H9 (cell line): ENCODE measurements around the gene B3GNT9. TPM values are rescaled to one million over a fixed set of nuclear protein-coding genes. Genes with fewer than 3 reads are reported as not detected.

Experiments
- DNase-seq: peaks from one replicate; pipeline ENCODE4 v3.0.0-alpha.2; 2017
- H2AFZ ChIP-seq: one replicate; pipeline ENCODE4 v1.6.1; 2013; ENCODE audit warnings: mild to moderate bottlenecking, low read length, control low read depth, moderate library complexity
- H2AK5ac ChIP-seq: 2 replicates; pipeline ENCODE4 v1.6.1; 2013; ENCODE audit warnings: low read length, control low read depth, mixed read lengths; ENCODE audit not compliant: insufficient read length
- H2BK120ac ChIP-seq: one replicate; pipeline ENCODE4 v1.6.1; 2013; ENCODE audit warnings: low read depth, mild to moderate bottlenecking, low read length, control low read depth, inconsistent platforms; ENCODE audit not compliant: poor library complexity, severe bottlenecking
- H2BK12ac ChIP-seq: 2 replicates; pipeline ENCODE4 v1.6.1; 2013; ENCODE audit warnings: low read length, control low read depth, mixed read lengths, low read depth; ENCODE audit not compliant: insufficient read length
- H2BK15ac ChIP-seq: 2 replicates; pipeline ENCODE4 v1.6.1; 2013; ENCODE audit warnings: low read depth, low read length, control low read depth
- H2BK20ac ChIP-seq: one replicate; pipeline ENCODE4 v1.6.1; 2013; ENCODE audit warnings: low read depth, mild to moderate bottlenecking, low read length, control low read depth, inconsistent platforms; ENCODE audit not compliant: poor library complexity, severe bottlenecking
- H2BK5ac ChIP-seq: 2 replicates; pipeline ENCODE4 v1.6.1; 2013; ENCODE audit warnings: low read length, control low read depth, mixed read lengths; ENCODE audit not compliant: insufficient read length
- H3K14ac ChIP-seq: 2 replicates; pipeline ENCODE4 v1.6.1; 2013; ENCODE audit warnings: low read length, control low read depth; ENCODE audit not compliant: insufficient read depth
- H3K18ac ChIP-seq: 2 replicates; pipeline ENCODE4 v1.6.1; 2013; ENCODE audit warnings: low read depth, mild to moderate bottlenecking, mixed read lengths, low read length, control low read depth; ENCODE audit not compliant: insufficient read length
- H3K23ac ChIP-seq: 2 replicates; pipeline ENCODE4 v1.6.1; 2013; ENCODE audit warnings: low read length, control low read depth, mixed read lengths, low read depth; ENCODE audit not compliant: insufficient read length
- H3K23me2 ChIP-seq: 2 replicates; pipeline ENCODE4 v1.6.1; 2013; ENCODE audit warnings: low read depth, mild to moderate bottlenecking, mixed read lengths, low read length, control low read depth; ENCODE audit not compliant: insufficient read length, poor library complexity, severe bottlenecking
- H3K27ac ChIP-seq: 2 replicates; pipeline ENCODE4 v1.5.1; 2013; ENCODE audit warnings: low read length, control low read depth, mixed read lengths, low read depth; ENCODE audit not compliant: insufficient read length
- H3K27me3 ChIP-seq: 2 replicates; pipeline ENCODE4 v1.6.1; 2013; ENCODE audit warnings: low read length, control low read depth, inconsistent platforms; ENCODE audit not compliant: insufficient read depth
- H3K4ac ChIP-seq: 2 replicates; pipeline ENCODE4 v1.6.1; 2013; ENCODE audit warnings: low read depth, mild to moderate bottlenecking, control low read depth, inconsistent platforms, low read length, moderate library complexity
- H3K4me1 ChIP-seq: 2 replicates; pipeline ENCODE4 v1.6.1; 2013; ENCODE audit warnings: low read length, control low read depth, inconsistent platforms; ENCODE audit not compliant: insufficient read depth
- H3K4me2 ChIP-seq: 2 replicates; pipeline ENCODE4 v1.6.1; 2013; ENCODE audit warnings: low read length, control low read depth, mixed read lengths; ENCODE audit not compliant: insufficient read length, insufficient read depth
- H3K56ac ChIP-seq: 2 replicates; pipeline ENCODE4 v1.6.1; 2013; ENCODE audit warnings: low read depth, mild to moderate bottlenecking, mixed read lengths, low read length, control low read depth; ENCODE audit not compliant: insufficient read length
- H3K79me1 ChIP-seq: 2 replicates; pipeline ENCODE4 v1.6.1; 2013; ENCODE audit warnings: low read depth, mild to moderate bottlenecking, moderate library complexity, low read length, control low read depth, inconsistent platforms; ENCODE audit not compliant: insufficient read depth, poor library complexity, severe bottlenecking
- H3K79me2 ChIP-seq: 2 replicates; pipeline ENCODE4 v1.6.1; 2013; ENCODE audit warnings: low read length, control low read depth, inconsistent platforms; ENCODE audit not compliant: insufficient read depth
- H3K9ac ChIP-seq: 2 replicates; pipeline ENCODE4 v1.6.1; 2013; ENCODE audit warnings: low read length, control low read depth, mixed read lengths; ENCODE audit not compliant: insufficient read length; ENCODE audit errors: extremely low read depth
- H3K9me3 ChIP-seq: one replicate; pipeline ENCODE4 v1.6.1; 2013; ENCODE audit warnings: low read depth, low read length, inconsistent platforms; ENCODE audit not compliant: control insufficient read depth
- H3T11ph ChIP-seq: one replicate; pipeline ENCODE4 v1.6.1; 2013; ENCODE audit warnings: mild to moderate bottlenecking, low read length, control low read depth, inconsistent platforms
- H4K20me1 ChIP-seq: one replicate; pipeline ENCODE4 v1.6.1; 2013; ENCODE audit not compliant: control insufficient read depth, insufficient read length, insufficient read depth
- H4K5ac ChIP-seq: 2 replicates; pipeline ENCODE4 v1.6.1; 2013; ENCODE audit warnings: low read depth, mild to moderate bottlenecking, mixed read lengths, low read length, control low read depth; ENCODE audit not compliant: insufficient read length
- H4K8ac ChIP-seq: replicated peaks from 2 replicates; pipeline ENCODE4 v1.6.1; 2013; ENCODE audit warnings: low read length, control low read depth, mixed read lengths, low read depth; ENCODE audit not compliant: insufficient read length
- H4K91ac ChIP-seq: 2 replicates; pipeline ENCODE4 v1.6.1; 2013; ENCODE audit warnings: low read depth, mild to moderate bottlenecking, moderate library complexity, mixed read lengths, low read length, control low read depth; ENCODE audit not compliant: insufficient read length
- H3K27ac Mint-ChIP-seq, 3 experiments: 2 replicates in 2 of 3; 3 replicates in 1 of 3; pipeline ENCODE4 v1.8.0; 2020 to 2021; ENCODE audit warnings: mixed read lengths in 3 of 3, mild to moderate bottlenecking in 1 of 3, moderate library complexity in 1 of 3
- H3K27me3 Mint-ChIP-seq: 2 replicates; pipeline ENCODE4 v1.8.0; 2021; ENCODE audit warnings: low read depth, mild to moderate bottlenecking, moderate library complexity, mixed read lengths
- H3K36me3 Mint-ChIP-seq, 3 experiments: 2 replicates in 2 of 3; 3 replicates in 1 of 3; pipeline ENCODE4 v1.8.0; 2020 to 2021; ENCODE audit warnings: low read depth in 3 of 3, mixed read lengths in 3 of 3; ENCODE audit not compliant: insufficient read depth in 1 of 3
- H3K4me1 Mint-ChIP-seq, 2 experiments: 2 replicates each; pipeline ENCODE4 v1.8.0; 2020; ENCODE audit warnings: mixed read lengths in 2 of 2
- H3K4me3 Mint-ChIP-seq, 2 experiments: 2 replicates in 1 of 2; 3 replicates in 1 of 2; pipeline ENCODE4 v1.8.0; 2020 to 2021; ENCODE audit warnings: mild to moderate bottlenecking in 2 of 2, mixed read lengths in 2 of 2, moderate library complexity in 1 of 2
- H3K9me3 Mint-ChIP-seq, 2 experiments: 2 replicates in 1 of 2; 3 replicates in 1 of 2; pipeline ENCODE4 v1.8.0; 2020; ENCODE audit warnings: mild to moderate bottlenecking in 2 of 2, mixed read lengths in 2 of 2, moderate library complexity in 1 of 2
- CTCF ChIP-seq: fragments of 200-600 bp; sonication (generic); conservative IDR thresholded peaks from 3 replicates; pipeline ENCODE4 v1.8.0; 2021; ENCODE audit warnings: antibody characterized with exemption, mild to moderate bottlenecking
- WGBS: extraction: QIAGEN DNeasy Blood & Tissue Kit; methylation state at CpG from one replicate; pipeline ENCODE4 v1.1.7; 2013; ENCODE audit warnings: missing lambda C conversion rate, low lambda C conversion rate, mixed read lengths; ENCODE audit not compliant: insufficient read length; ENCODE audit errors: extremely low coverage; 5-methylcytosine and 5-hydroxymethylcytosine counted together
- total RNA-seq: library from RNA; stranded (reverse); gene quantifications from 2 replicates; pipeline ENCODE4 v1.2.1, GENCODE V29; 2021

B3GNT9 gene
- total RNA-seq, 1 experiment from 2014 or later = 11.2 TPM

GRCh38 chr16:67163164-67163998 lies 12.6 kb upstream of the B3GNT9 start:
- Histone ChIP-seq H4K91ac (no peak overlapping the region), H3K9me3 (no peaks in the 10 kb centered on the region), H3K79me2 (no peaks in the 10 kb centered on the region), H4K8ac (no peak overlapping the region), H3K27ac (no peak overlapping the region), H3K79me1 (no peaks in the 10 kb centered on the region), H3K27me3 (peaks cover 95% of the 10 kb centered on the region), H3K14ac (no peak overlapping the region), H2AFZ (no peak overlapping the region), H3K9ac (no peak overlapping the region), H3K23ac (no peak overlapping the region), H2BK120ac (no peak overlapping the region), H3K18ac (no peak overlapping the region), H2BK15ac (no peak overlapping the region), H3K4me2 (peak overlapping the region; percentile 20), H3K23me2 (peaks cover 14% of the 10 kb centered on the region), H4K5ac (no peak overlapping the region), H3K4me1 (no peaks in the 10 kb centered on the region), H3T11ph (no peak overlapping the region), H2BK20ac (no peak overlapping the region), H2AK5ac (no peak overlapping the region), H2BK12ac (no peak overlapping the region), H4K20me1 (no peaks in the 10 kb centered on the region), H2BK5ac (no peak overlapping the region), H3K4ac (no peak overlapping the region), H3K56ac (no peak overlapping the region)
- Mint-ChIP-seq H3K4me1 (peaks cover 14 to 49% of the 10 kb centered on the region in 2 experiments), H3K36me3 (no peaks in the 10 kb centered on the region; a peak in 1 of 7 replicates), H3K27ac (no peak overlapping the region), H3K27me3 (peaks cover 99% of the 10 kb centered on the region), H3K9me3 (peaks cover 3 to 5% of the 10 kb centered on the region in 2 experiments; a peak in 3 of 5 replicates), H3K4me3 (peak overlapping the region; percentile 30 to 74)
- no peak for DNase-seq
- no CpG with 5 or more reads among the region's 99 CpGs for WGBS
- TF ChIP-seq CTCF = no peak
